Brain pericyte (primary cell): ENCODE results near the gene KRTAP4-3.
"Not testable (repeated sequence)": the region's sequence is repeated elsewhere in the genome, so short reads cannot be mapped to it uniquely, and the experiment has no call there.

Experiments
- DNase-seq: peaks from one replicate; pipeline ENCODE4 v3.0.0-alpha.2; 2012; ENCODE audit warnings: low read depth, low spot score

Gene KRTAP4-3

DNA sequence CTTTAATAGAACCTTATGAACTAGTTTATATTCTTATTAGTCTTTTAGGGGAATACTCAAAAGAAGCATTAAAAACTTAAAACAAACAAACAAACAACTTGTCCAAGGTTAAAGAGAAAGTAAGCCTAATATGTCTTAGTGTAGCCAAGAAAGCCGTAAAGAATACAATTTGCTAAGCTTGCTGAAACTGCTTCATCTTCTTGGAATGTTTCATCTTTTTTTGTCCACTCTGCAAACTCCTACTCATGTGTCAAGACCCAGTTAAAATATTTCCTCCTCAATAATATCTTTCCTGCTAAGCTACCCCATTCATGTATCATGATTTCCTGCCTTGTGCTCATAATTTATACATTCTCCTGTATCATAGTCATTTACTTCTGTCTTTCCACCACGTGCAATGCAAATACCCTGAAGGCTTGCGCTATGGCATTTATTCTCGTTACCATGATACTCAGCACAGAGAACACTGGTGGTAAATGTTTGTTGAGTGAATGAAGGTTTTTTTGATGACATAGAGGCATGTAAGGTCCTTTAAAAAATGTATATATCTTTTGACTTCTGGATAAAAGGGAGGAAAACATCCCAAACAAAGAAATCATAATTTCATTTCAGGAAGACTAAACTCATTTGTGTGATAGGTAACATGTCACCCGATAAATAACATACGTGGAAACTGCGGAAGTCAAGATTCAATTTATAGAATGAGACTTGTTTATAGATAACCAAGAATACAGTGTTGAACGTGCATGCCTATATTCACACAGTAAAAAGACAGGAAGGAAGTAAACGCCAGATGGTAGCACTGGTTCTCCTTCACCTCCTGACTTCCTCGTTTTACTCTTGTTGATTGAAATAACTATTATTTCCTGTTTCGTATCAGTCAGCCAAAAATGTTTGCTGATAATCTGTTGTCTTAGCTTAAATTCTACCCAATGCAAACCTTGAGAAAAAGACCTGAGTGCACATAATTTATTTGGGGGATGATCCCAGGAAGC lies 48.0 kb downstream of the KRTAP4-3 start:
- not testable (repeated sequence) for DNase-seq

DNA sequence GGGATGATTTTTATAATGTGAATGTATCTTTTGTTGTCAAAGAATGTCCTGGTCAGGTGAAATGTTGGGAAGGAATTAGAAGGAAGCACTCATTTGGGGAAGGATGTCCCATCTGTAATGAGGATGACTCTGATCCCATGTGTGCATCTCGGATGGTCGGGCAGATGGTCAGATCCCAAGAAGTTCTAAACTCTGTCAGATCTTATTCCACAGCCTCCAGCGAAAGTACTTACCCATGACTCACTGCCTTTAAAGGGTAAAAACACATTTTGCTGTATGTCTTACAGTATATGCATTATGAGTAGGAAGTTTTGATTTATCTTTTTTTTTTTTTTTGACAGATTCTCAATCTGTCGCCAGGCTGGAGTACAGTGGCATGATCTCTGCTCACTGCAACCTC lies 49.3 kb downstream of the KRTAP4-3 start:
- no peak for DNase-seq

DNA sequence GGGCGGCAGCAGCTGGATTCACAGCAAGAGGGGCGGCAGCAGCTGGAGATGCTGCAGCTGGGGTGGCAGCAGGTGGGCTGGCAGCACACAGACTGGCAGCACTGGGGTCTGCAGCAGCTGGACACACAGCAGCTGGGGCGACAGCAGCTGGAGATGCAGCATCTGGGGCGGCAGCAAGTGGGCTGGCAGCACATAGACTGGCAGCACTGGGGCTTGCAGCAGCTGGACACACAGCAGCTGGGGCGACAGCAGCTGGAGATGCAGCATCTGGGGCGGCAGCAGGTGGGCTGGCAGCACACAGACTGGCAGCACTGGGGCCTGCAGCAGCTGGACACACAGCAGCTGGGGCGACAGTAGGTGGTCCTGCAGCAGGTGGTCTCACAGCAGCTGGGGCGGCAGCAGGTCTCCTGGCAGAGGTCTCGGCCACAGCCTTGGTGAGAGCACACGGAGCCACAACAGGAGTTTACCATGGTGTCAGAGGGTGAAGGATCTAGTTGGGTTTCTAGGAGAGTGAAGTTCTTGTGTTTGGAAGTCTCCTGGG lies 50.1 kb downstream of the KRTAP4-3 start, which contains the start of gene KRTAP4-11:
TSS of gene KRTAP4-11 (minus strand) at position 528 of the 541 bp plus-strand sequence. CDS start at position 470, 58 bp downstream.
- not testable (repeated sequence) for DNase-seq
